Measurements from ENCODE around the gene C14orf93. TPM values are rescaled to one million over a fixed set of nuclear protein-coding genes. Genes with fewer than 3 reads are reported as not detected.
A peak's percentile ranks its signal among the peaks of the same experiment; 100 is the strongest.
"Not testable (repeated sequence)": the region's sequence is repeated elsewhere in the genome, so short reads cannot be mapped to it uniquely, and the experiment has no call there.

C14orf93 gene
- total RNA-seq, 4 donors from 2014 or later, result 11.0 to 34.4 (median 19.8) TPM

DNA sequence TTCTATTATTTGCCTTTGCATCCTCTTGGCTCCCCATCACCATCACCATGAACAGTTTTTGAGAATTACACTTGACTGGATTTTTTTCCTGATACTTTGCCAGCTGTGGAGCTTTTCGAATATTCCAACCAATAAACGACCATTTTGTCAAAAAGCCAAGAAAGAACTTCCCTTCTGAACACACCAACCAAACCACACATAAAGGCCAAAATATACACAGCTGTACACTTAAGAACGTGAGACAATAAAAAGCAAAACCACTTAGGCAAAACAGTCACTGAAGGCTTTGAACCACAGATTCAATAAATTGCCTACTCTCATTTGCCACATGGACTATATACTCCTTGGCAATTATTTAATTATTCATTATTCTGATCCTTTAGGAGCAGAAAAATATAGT, 1.1 kb downstream of the C14orf93 start:
- no peak overlapping the region for H3K27ac ChIP-seq
- TF ChIP-seq, protein P1, sequence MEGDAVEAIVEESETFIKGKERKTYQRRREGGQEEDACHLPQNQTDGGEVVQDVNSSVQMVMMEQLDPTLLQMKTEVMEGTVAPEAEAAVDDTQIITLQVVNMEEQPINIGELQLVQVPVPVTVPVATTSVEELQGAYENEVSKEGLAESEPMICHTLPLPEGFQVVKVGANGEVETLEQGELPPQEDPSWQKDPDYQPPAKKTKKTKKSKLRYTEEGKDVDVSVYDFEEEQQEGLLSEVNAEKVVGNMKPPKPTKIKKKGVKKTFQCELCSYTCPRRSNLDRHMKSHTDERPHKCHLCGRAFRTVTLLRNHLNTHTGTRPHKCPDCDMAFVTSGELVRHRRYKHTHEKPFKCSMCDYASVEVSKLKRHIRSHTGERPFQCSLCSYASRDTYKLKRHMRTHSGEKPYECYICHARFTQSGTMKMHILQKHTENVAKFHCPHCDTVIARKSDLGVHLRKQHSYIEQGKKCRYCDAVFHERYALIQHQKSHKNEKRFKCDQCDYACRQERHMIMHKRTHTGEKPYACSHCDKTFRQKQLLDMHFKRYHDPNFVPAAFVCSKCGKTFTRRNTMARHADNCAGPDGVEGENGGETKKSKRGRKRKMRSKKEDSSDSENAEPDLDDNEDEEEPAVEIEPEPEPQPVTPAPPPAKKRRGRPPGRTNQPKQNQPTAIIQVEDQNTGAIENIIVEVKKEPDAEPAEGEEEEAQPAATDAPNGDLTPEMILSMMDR (IDR thresholded peaks at IDR 0.05), result no peak
- no peak for TF ChIP-seq POLR2A (IDR thresholded peaks at IDR 0.05)

DNA sequence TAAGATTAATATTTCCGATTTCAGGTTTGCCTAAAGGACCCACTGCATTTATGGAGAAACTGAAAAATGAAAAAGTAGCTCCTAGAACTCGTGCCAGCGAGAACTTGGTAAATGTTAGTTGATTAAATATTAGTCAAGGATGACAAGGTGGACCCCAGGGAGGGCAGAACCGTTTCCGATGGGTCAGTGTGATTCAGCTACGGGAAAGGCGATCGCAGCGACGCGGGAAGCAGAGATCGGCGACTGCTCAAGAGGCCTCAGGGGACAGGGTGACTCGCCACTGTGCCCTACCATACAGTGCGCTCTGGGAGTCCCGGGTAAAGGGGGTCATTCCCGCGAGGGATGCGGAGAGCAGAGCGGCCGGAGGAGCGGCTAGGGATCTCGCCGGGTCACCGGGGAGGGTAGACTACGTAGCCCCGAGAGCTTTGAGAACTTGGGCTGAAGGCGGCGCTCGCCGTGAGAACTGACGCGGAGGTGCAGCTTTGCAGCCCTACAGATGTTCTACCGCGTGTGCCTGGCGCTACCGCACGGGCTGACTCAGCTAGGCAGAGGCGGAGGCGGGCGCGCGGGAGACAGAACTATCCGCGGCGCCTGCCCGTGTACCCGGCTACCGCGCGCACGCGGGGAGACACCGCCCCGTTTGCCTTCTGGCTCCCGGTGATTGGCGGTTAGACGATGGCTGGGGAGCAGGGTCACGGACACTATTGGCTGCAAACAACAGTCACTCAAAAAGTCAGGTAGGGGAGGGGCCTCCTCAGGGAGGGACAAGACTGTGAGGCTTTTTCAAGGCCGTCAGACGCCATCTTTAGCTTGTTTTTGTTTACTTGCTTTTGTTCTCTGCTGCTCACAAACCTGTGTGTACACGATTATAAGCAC, 3.2 kb downstream of the C14orf93 start:
- peaks cover 0 to 22% (median 2%) of the 10 kb centered on the region in 4 donors for H3K4me1 ChIP-seq
- peak overlapping the region; percentile 89 to 95 (median 92) for H3K27ac ChIP-seq
- TF ChIP-seq, protein P1 (IDR thresholded peaks at IDR 0.05), result peak in 2 of 6 experiments; percentile 10 to 21
- TF ChIP-seq POLR2A (IDR thresholded peaks at IDR 0.05), result peak; percentile 71 to 82
- H3K27me3 ChIP-seq, result no peaks in the 10 kb centered on the region
- H3K4me3 ChIP-seq, result peak overlapping the region; percentile 63 to 74 (median 72)
- peak; percentile 94 to 98 (median 97) for DNase-seq
- no peaks in the 10 kb centered on the region for H3K9me3 ChIP-seq
- H3K36me3 ChIP-seq, result no peaks in the 10 kb centered on the region

More for the DNA sequence above, 1.1 kb downstream of the C14orf93 start:
- no peak for DNase-seq
- Histone ChIP-seq H3K4me1 (peaks cover 0 to 22% (median 2%) of the 10 kb centered on the region in 4 donors), H3K4me3 (no peak overlapping the region), H3K27me3 (no peaks in the 10 kb centered on the region), H3K9me3 (no peaks in the 10 kb centered on the region), H3K36me3 (no peaks in the 10 kb centered on the region)

DNA sequence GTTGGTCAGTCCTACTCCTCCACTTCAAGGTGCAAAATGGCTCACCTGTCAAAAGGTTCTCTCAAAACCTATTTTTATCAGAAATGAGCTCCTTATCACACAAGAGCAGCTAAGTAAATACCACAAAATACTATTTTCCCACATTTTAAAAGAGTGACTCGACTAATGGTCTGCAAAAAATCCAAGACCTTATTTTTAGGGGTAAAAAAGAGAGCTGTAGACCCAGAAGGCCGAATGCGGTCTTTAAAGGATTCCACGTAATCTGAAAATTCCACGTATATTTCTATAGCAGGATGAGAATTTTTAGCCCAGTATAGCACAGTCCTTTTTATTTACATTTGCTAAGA, 3.8 kb downstream of the C14orf93 start:
- no peaks in the 10 kb centered on the region for H3K9me3 ChIP-seq
- H3K4me3 ChIP-seq, result peak overlapping the region; percentile 63 to 74 (median 72)
- H3K27me3 ChIP-seq, result no peaks in the 10 kb centered on the region
- peak overlapping the region; percentile 89 to 95 (median 92) for H3K27ac ChIP-seq
- TF ChIP-seq, protein P1 (IDR thresholded peaks at IDR 0.05), result no peak
- no peak for TF ChIP-seq POLR2A (IDR thresholded peaks at IDR 0.05)
- H3K4me1 ChIP-seq, result peaks cover 0 to 22% (median 2%) of the 10 kb centered on the region in 4 donors
- H3K36me3 ChIP-seq, result no peaks in the 10 kb centered on the region
- DNase-seq, result no peak

DNA sequence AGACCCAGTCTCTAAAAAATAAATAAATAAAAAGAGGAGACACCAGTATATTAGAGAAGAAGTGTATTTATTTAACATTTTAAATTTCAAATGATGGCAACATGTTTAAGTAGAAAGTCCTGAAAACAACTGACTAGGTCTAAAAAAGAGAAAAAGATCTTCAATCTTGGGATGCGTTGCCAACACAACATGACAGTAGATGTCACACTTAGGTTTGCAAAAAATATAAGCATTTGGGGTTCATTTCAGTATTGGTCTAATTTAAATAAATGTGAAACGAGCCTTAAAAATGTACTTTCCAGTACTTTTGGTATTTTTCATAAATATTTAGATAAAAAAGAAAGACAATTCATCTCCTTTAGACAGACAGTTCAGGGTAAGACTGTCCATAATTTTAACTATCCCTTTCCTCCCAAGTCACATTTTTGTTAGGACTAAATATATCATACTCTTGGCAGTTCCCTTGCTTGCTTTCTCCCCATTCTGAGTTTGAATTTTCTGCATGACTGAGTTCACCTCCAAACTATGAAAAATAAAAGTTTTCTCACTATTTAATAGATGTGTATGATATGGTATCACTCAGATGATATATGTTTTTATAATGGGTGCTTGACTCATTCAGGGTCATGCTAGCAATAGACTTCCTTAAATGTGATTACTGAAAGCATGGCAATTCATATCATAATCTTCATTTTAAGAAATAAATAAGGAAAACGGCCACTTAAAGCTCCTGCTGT, 4.3 kb downstream of the C14orf93 start:
- peak overlapping the region in 1 of 4 donors; percentile 74 for H3K4me3 ChIP-seq
- peaks cover 0 to 22% (median 2%) of the 10 kb centered on the region in 4 donors for H3K4me1 ChIP-seq
- no peak for TF ChIP-seq POLR2A (IDR thresholded peaks at IDR 0.05)
- TF ChIP-seq, protein P1 (IDR thresholded peaks at IDR 0.05), result no peak
- no peaks in the 10 kb centered on the region for H3K36me3 ChIP-seq
- DNase-seq, result no peak
- no peaks in the 10 kb centered on the region for H3K9me3 ChIP-seq
- no peaks in the 10 kb centered on the region for H3K27me3 ChIP-seq
- H3K27ac ChIP-seq, result no peak overlapping the region

DNA sequence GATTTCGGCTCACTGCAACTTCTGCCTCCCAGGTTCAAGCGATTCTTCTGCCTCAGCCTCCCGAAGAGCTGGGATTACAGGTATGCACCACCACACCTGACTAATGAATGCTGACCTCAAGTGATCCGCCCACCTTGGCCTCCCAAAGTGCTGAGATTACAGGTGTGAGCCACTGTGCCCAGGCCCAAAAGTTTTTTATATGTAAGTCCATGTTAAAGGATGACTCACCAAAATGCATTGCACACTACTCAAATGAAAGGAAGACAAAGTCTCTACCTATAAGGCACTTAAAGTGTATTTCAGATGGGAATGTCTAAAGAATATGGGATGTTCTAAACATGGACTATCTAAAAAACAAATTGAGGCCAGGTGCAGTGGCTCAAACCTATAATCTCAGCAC, 5.7 kb downstream of the C14orf93 start:
- not testable (repeated sequence) for H3K36me3 ChIP-seq, H3K9me3 ChIP-seq, DNase-seq, H3K4me3 ChIP-seq, H3K27me3 ChIP-seq, H3K27ac ChIP-seq
- peaks cover 0 to 19% (median 0%) of the 10 kb centered on the region in 4 donors for H3K4me1 ChIP-seq

DNA sequence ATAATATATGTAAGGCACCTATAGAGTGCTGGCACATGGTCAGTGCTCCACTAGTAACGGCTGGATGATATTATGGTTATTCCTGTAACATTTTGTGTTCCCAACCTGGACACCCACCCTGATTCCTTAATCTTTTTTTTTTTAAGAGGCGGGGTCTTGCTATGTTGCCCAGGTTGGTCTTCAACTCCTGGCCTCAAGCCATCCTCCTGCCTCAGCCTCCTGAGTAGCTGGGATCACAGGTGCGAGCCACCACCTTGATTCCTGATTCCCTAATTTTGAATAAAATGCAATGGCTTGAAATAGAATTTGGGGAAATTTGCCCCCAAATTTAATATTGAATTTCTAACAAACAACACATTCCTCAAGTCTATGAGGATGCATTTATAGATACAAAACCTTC, 7.4 kb downstream of the C14orf93 start:
- Histone ChIP-seq H3K36me3 (no peaks in the 10 kb centered on the region), H3K27me3 (no peaks in the 10 kb centered on the region), H3K4me1 (peaks cover 0 to 8% (median 0%) of the 10 kb centered on the region in 4 donors), H3K4me3 (no peak overlapping the region), H3K27ac (no peak overlapping the region), H3K9me3 (no peaks in the 10 kb centered on the region)
- no peak for DNase-seq
- TF ChIP-seq, protein P1 (IDR thresholded peaks at IDR 0.05), result no peak
- TF ChIP-seq POLR2A (IDR thresholded peaks at IDR 0.05), result no peak
